CD4-positive, alpha-beta T cell (primary cell): ENCODE measurements around the gene FZR1. TPM values are rescaled to one million over a fixed set of nuclear protein-coding genes. Genes with fewer than 3 reads are reported as not detected.

Experiments used
- ATAC-seq: fragments of 200-7000 bp; cut with Tn5 transposase; one replicate; pipeline ENCODE4 v1.10.0; 2022; ENCODE audit warnings: mild to moderate bottlenecking; ENCODE audit not compliant: poor library complexity
- CTCF ChIA-PET: fragments of 350-600 bp; sonication (Branson Sonifier 250); formaldehyde crosslinking; loops from one replicate; lab custom pipeline; 2021; ENCODE audit warnings: antibody characterized with exemption, inconsistent platforms; lab: Charles Lee
- POLR2A ChIA-PET: fragments of 350-600 bp; sonication (Branson Sonifier 250); formaldehyde crosslinking; loops from one replicate; lab custom pipeline; 2021; ENCODE audit warnings: antibody characterized with exemption, inconsistent platforms; lab: Charles Lee
- DNase-seq, 14 experiments: peaks; one replicate each; pipeline ENCODE4 v3.0.0-alpha.2; 2013 to 2020; ENCODE audit warnings: mixed read lengths in 2 of 14
- H3K27ac ChIP-seq, 2 donors: one replicate each; pipeline versions ENCODE4 v1.5.1 to v1.7.0; 2013; ENCODE audit warnings: low read length in 2 of 2, low read depth in 1 of 2, mild to moderate bottlenecking in 1 of 2
- H3K27me3 ChIP-seq, 2 experiments: 1 replicate in 1 of 2; 2 replicates in 1 of 2; pipeline versions ENCODE4 v1.6.1 to v1.7.0; 2013; ENCODE audit warnings: low read length in 2 of 2, control low read depth in 1 of 2, mild to moderate bottlenecking in 1 of 2, moderate library complexity in 1 of 2; ENCODE audit not compliant: insufficient read depth in 2 of 2, control insufficient read depth in 1 of 2
- H3K36me3 ChIP-seq: one replicate; pipeline ENCODE4 v1.6.1; 2013; ENCODE audit warnings: low read length, control low read depth; ENCODE audit not compliant: insufficient read depth
- H3K4me1 ChIP-seq: one replicate; pipeline ENCODE4 v1.6.1; 2013; ENCODE audit warnings: low read length, control low read depth; ENCODE audit not compliant: insufficient read depth
- H3K4me3 ChIP-seq: one replicate; pipeline ENCODE4 v1.5.1; 2013; ENCODE audit warnings: mild to moderate bottlenecking, low read length, moderate library complexity
- H3K9me3 ChIP-seq, 2 experiments: 1 replicate in 1 of 2; 2 replicates in 1 of 2; pipeline versions ENCODE4 v1.6.1 to v1.7.0; 2013; ENCODE audit warnings: low read length in 2 of 2, mild to moderate bottlenecking in 2 of 2, control low read depth in 1 of 2, moderate library complexity in 1 of 2; ENCODE audit not compliant: control insufficient read depth in 1 of 2, insufficient read depth in 1 of 2
- H3K27ac Mint-ChIP-seq: one replicate; pipeline ENCODE4 v1.8.0; 2020; ENCODE audit warnings: mixed read lengths
- H3K27me3 Mint-ChIP-seq: one replicate; pipeline ENCODE4 v1.8.0; 2021; ENCODE audit warnings: mixed read lengths
- H3K36me3 Mint-ChIP-seq: one replicate; pipeline ENCODE4 v1.8.0; 2021; ENCODE audit warnings: low read depth, mixed read lengths
- H3K4me1 Mint-ChIP-seq: one replicate; pipeline ENCODE4 v1.8.0; 2021; ENCODE audit warnings: low read depth, mixed read lengths
- H3K4me3 Mint-ChIP-seq: one replicate; pipeline ENCODE4 v1.8.0; 2020; ENCODE audit warnings: mild to moderate bottlenecking, mixed read lengths
- H3K9me3 Mint-ChIP-seq: one replicate; pipeline ENCODE4 v1.8.0; 2020; ENCODE audit warnings: mixed read lengths
- intact Hi-C, 2 experiments: fragments of 100-400 bp; cut with DNase I in 1 of 2; cut with micrococcal nuclease in 1 of 2; formaldehyde crosslinking; loops; one replicate each; pipeline versions ENCODE4 v1.15.1 to v1.9.0; 2023 to 2025; cut with DNase I, micrococcal nuclease
- total RNA-seq, 174 experiments: library from RNA in 2 of 174; stranded (reverse) in 2 of 174; gene quantifications; one replicate each; pipeline ENCODE4 v1.2.3 and lab custom pipeline; 2021 to 2026
- TF ChIP-seq, protein P1 (sequence below): fragments of 200-600 bp; IDR thresholded peaks from one replicate; pipeline ENCODE4 v1.8.0; 2022; ENCODE audit warnings: antibody characterized with exemption, mild to moderate bottlenecking

The FZR1 gene
- total RNA-seq, 2 experiments from 2014 or later, result 109 to 116 TPM

DNA sequence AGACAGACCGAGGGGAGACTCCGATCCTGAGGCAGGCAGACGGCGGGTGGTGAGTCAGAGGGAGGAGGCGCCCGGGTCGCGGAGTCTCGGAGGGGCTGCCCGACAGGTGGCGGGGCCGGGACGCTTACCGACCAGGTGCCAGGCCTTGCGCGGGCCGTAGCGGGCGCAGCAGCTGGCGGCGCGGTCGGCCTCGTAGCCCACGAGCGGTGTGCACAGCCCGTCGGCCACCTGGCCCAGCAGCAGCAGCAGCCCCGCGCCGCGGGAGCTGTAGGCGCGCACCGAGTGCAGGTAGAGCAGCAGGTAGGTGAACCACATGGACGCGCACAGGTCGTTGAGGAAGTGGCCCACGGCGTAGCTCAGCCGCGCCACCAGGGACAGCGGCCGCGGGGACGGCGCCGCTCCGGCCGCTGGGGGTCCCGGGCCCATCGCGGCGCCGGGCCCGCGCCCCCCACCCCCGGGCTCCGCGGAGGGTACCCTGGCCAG lies 50.9 kb downstream of the FZR1 start:
- H3K4me1 ChIP-seq, result peaks cover 58% of the 10 kb centered on the region
- no peaks in the 10 kb centered on the region for H3K36me3 ChIP-seq
- H3K27me3 ChIP-seq, result no peaks in the 10 kb centered on the region
- ChIA-PET CTCF (interaction anchor here (1.0 to 3.4 kb wide), 3 partner anchors 9 to 29 kb away, joined by 3 to 33 read pairs (median 4); partner anchors contain the start of gene GIPC3), POLR2A (interaction anchor here (0.7 to 2.4 kb wide), 11 partner anchors 9 to 843 kb away, joined by 3 to 21 read pairs (median 4); partner anchors contain the start of genes CACTIN, GIPC3, MRPL54 and SH3GL1)
- Mint-ChIP-seq H3K27me3 (no peaks in the 10 kb centered on the region), H3K4me1 (peaks cover 33% of the 10 kb centered on the region), H3K9me3 (no peaks in the 10 kb centered on the region), H3K4me3 (peak overlapping the region; percentile 93), H3K27ac (peak overlapping the region; percentile 93), H3K36me3 (peaks cover 13% of the 10 kb centered on the region)
- peak overlapping the region; percentile 84 for H3K4me3 ChIP-seq
- DNase-seq, result peak; percentile 34 to 85 (median 58)
- H3K27ac ChIP-seq, result peak overlapping the region; percentile 45 to 71
- TF ChIP-seq, protein P1, sequence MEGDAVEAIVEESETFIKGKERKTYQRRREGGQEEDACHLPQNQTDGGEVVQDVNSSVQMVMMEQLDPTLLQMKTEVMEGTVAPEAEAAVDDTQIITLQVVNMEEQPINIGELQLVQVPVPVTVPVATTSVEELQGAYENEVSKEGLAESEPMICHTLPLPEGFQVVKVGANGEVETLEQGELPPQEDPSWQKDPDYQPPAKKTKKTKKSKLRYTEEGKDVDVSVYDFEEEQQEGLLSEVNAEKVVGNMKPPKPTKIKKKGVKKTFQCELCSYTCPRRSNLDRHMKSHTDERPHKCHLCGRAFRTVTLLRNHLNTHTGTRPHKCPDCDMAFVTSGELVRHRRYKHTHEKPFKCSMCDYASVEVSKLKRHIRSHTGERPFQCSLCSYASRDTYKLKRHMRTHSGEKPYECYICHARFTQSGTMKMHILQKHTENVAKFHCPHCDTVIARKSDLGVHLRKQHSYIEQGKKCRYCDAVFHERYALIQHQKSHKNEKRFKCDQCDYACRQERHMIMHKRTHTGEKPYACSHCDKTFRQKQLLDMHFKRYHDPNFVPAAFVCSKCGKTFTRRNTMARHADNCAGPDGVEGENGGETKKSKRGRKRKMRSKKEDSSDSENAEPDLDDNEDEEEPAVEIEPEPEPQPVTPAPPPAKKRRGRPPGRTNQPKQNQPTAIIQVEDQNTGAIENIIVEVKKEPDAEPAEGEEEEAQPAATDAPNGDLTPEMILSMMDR, result no peak
- intact Hi-C loops, result loop anchor here in 1 of 2 experiments (1.0 kb wide), 3 partner anchors 15 to 70 kb away; partner anchors contain the start of genes FZR1 and HMG20B
- H3K9me3 ChIP-seq, result no peaks in the 10 kb centered on the region
- ATAC-seq, result peak; percentile 21

DNA sequence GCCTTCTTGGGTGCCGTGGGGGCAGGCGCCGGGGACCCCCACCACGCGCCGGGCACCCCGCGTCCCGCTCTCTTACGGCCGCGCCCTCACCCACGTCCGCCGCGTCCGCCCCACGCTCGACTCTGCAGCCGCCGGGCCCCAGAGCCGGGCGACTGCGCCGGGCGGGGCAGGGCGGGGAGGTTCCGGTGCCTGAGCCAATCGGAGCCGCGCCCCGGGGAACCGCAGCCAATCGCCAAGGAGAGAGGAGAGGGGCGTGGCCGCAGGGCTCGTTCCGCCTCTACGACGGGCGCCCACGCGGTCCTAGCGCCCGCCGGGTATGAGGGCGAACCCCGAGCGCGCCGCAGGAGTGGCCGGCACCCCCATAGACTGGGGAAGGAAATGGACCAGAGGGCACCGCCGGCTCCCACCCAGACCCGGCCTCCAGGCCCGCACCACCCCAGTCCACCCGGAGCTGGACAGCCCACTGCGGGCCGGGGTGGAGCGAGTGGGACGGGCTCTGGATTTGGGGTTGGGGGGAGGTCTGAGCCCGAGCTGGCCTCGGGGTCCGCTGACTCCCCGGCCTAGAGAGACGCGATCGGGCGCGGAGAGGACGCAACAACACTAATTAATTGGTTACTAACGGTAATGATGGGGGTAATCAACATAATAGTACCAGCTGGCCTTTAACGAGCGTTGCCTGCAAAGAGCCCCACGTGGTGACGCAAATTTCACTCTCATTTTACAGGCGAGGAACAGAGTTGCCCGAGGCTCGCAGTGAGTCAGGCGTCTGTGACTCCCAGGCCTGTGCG lies 51.5 kb downstream of the FZR1 start, which contains the start of gene MFSD12:
TSS of gene MFSD12 (minus strand) at position 126 of the 788 bp plus-strand sequence. CDS start 183 bp downstream, outside the sequence.
- TF ChIP-seq, protein P1, result no peak
- ChIA-PET POLR2A (interaction anchor here (0.7 to 2.4 kb wide), 12 partner anchors 9 to 843 kb away, joined by 3 to 21 read pairs (median 4); partner anchors contain the start of genes CACTIN, GIPC3, MRPL54 and SH3GL1), CTCF (interaction anchor here (0.6 to 3.4 kb wide), 3 partner anchors 12 to 28 kb away, joined by 4 to 33 read pairs (median 4); partner anchors contain the start of gene GIPC3)
- peak within 1 kb of the TSS; percentile 93 for H3K27ac Mint-ChIP-seq
- ATAC-seq, result peak; percentile 77
- Histone ChIP-seq H3K9me3 (no peaks in the 10 kb centered on the region), H3K27ac (peak within 1 kb of the TSS; percentile 45 to 71), H3K4me3 (peak within 1 kb of the TSS; percentile 84), H3K4me1 (peaks cover 54% of the 10 kb centered on the region), H3K27me3 (no peaks in the 10 kb centered on the region), H3K36me3 (no peaks in the 10 kb centered on the region)
- H3K4me1 Mint-ChIP-seq, result peaks cover 33% of the 10 kb centered on the region
- no peaks in the 10 kb centered on the region for H3K9me3 Mint-ChIP-seq
- intact Hi-C loops, result loop anchor here (1.0 kb wide), 3 partner anchors 15 to 70 kb away; partner anchors contain the start of genes HMG20B (in 2 of the 2) and FZR1 (in 1 of the 2)
- H3K36me3 Mint-ChIP-seq, result peaks cover 13% of the 10 kb centered on the region
- H3K27me3 Mint-ChIP-seq, result no peaks in the 10 kb centered on the region
- H3K4me3 Mint-ChIP-seq, result peak within 1 kb of the TSS; percentile 93
- peak; percentile 87 to 97 (median 94) for DNase-seq

DNA sequence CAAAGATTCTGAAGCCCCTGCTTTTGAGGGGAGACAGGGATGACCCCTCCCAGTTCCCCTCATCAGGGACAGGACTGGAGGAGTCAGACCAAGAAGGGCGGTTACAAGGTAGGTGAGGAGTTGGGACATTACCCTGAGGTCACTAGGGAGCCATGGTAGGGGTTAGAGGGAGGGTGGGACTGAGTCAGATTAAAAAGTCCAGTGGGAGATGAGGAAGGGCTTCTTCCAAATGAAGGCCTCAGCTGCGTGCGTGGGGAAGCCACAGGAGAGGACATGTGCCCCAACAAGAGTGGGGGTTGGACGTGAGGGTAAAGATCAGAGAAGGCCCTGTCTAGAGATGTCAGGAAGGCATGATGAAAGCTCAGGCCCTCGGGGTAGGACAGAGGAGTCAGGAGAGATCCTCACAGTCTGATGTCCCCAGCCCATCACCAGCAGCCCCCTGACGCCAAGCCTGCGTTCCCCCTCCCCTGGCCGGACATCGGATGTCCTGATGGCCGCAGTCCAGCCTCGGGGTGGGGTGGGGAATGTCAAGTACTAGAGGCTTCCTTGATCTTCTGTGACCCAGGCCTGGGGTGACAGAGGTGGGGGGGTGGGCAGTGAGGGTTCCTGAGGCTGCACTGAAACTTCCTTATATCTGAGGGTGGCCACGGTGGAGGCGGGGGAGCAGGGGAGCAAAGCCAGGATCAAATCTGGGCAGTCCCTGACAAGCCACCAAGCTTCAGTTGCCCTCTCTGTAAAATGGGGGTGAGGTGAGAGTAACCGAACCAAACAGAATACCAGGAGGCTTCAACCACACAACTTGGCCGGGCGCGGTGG lies 57.8 kb downstream of the FZR1 start:
- H3K27ac Mint-ChIP-seq, result no peak overlapping the region
- H3K27me3 Mint-ChIP-seq, result no peaks in the 10 kb centered on the region
- H3K36me3 ChIP-seq, result no peaks in the 10 kb centered on the region
- H3K27me3 ChIP-seq, result no peaks in the 10 kb centered on the region
- ATAC-seq (no peak), DNase-seq (no peak)
- ChIA-PET CTCF (no interaction called here), POLR2A (no interaction called here)
- H3K4me3 ChIP-seq, result no peak overlapping the region
- no peak overlapping the region for H3K27ac ChIP-seq
- H3K9me3 Mint-ChIP-seq, result no peaks in the 10 kb centered on the region
- H3K9me3 ChIP-seq, result no peaks in the 10 kb centered on the region
- H3K4me3 Mint-ChIP-seq, result no peak overlapping the region
- intact Hi-C loops, result no loop called here
- TF ChIP-seq, protein P1, result no peak
- H3K36me3 Mint-ChIP-seq, result no peaks in the 10 kb centered on the region
- H3K4me1 Mint-ChIP-seq, result no peaks in the 10 kb centered on the region
- H3K4me1 ChIP-seq, result no peaks in the 10 kb centered on the region
